Fibroblast of skin of right biceps (primary cell): ENCODE data around the gene GTF2I.
"Not testable (repeated sequence)": the region's sequence is repeated elsewhere in the genome, so short reads cannot be mapped to it uniquely, and the experiment has no call there.

ENCODE experiments used
- DNase-seq: peaks from one replicate; pipeline ENCODE4 v3.0.0-alpha.2; 2013

Gene GTF2I

GRCh38 chr7:74783595-74783994, 126.1 kb downstream of the GTF2I start:
- DNase-seq, result not testable (repeated sequence)

DNA sequence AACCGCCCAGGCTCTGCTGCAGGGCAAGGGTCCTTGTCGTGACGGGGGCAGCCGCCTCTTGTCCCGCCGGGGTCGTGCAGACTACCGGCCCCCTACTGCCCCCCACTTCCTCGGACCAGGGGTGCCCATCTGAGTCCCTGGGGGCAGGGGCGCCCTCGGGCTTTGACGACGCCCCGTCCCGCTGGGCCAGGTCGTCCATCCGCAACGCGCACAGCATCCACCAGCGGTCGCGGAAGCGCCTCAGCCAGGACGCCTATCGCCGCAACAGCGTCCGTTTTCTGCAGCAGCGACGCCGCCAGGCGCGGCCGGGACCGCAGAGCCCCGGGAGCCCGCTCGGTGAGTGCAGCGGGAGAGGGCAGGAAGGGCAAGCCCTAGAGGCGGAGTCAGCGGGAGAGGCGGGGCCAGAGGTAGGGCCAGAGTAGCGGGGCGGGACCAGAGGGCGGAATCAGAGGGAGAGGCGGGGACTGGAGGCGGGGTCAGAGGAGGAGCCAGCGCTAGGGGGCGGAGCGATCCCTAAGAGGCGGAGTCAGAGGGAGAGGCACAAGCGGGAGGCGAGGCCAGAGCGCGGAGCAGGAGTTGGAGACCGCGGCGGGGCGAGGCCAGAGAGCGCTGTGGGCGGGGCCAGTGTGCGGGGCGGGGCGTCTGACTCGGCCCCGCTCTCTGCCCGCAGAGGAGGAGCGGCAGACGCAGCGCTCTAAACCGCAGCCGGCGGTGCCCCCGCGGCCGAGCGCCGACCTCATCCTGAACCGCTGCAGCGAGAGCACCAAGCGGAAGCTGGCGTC, 131.0 kb downstream of the GTF2I start:
- DNase-seq, result peak; percentile 83

DNA sequence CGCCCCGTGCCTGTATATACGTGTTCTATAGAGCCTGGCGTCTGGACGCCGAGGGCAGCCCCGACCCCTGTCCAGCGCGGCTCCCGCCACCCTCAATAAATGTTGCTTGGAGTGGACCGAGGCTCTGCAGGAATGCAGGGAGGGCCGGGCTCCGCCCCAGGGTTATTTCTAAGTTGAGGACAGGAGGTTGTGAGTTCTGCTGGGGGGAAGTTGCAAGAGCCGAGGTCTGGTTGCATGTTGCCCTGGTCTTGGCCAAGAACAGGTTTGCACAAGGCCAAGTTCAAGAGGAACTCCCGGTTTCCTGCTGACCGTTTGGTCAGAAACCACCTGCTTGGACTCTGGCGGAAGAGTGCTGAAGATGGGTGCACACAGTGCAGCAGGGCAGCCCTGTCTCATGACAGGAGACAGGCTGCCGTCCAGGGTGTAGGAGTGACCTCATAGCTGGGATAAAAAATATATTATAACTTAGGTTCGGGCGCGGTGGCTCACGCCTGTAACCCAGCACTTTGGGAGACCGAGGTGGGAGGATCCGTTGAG, 131.8 kb downstream of the GTF2I start:
- not testable (repeated sequence) for DNase-seq

DNA sequence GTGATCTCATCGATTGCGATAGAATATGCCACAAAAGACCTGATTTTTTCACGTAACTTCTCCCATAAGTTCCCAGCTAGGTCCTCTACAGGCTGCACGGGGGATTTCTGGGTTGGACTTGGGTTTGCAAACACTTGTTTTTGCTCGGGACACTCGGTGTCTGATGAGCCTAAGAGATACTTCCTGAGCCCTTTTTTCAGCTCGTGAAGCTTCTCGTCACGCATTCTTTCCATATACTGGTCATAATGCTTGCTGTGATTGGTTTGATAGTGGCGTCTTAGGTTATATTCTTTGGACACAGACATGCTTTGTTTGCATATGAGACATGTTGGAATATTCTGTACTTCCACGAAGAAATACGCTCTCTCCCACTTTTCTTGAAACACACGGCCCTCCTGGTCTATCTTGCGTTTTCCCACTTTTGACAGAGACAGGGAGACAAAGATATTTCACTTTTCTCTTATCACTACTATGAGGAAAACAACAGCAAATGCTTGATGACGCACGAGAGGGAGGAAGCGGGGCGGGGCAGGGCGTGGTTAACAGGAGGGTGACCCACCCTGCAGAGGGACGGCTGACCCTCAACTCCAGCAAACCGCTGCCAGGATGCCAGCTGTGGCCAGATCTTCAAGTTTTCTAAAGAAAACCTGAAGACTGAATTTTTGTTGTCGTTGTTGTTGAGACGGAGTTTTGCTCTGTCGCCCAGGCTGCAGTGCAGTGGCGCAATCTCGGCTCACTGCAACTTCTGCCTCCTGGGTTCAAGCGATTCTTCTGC, 140.5 kb downstream of the GTF2I start:
- DNase-seq, result not testable (repeated sequence)

DNA sequence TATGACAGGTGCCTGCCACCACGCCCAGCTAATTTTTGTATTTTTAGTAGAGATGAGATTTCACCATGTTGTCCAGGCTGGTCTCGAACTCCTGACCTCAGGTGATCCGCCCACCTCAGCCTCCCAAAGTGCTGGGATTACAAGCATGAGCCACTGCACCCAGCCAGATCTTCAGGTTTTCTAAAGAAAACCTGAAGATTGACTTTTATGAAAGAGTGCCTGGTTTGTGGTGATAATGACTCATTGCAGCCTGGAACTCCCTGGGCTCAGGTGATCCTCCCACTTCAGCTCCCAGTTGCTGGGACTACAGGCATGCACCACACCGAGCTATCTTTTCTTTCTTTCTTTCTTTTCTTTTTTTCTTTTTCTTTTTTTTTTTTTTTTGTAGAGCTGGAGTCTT, 141.1 kb downstream of the GTF2I start:
- not testable (repeated sequence) for DNase-seq
